GM12878 (cell line): ENCODE measurements around the gene ARMS2.

ENCODE experiments used
- POLR2A ChIP-seq: IDR thresholded peaks from 2 replicates; pipeline ENCODE4 v1.6.1; 2011; ENCODE audit warnings: low read depth, mild to moderate bottlenecking, low read length
- REST ChIP-seq: IDR thresholded peaks from 2 replicates; pipeline ENCODE4 v1.6.1; 2012; ENCODE audit warnings: mild to moderate bottlenecking, low read depth, low read length
- SIX5 ChIP-seq: IDR thresholded peaks from 2 replicates; pipeline ENCODE4 v1.6.1; 2011; ENCODE audit warnings: mild to moderate bottlenecking, low read depth, low read length, moderate library complexity; ENCODE audit not compliant: severe bottlenecking

GRCh38 chr10:122445904-122446303 lies 8.5 kb upstream of the ARMS2 start:
- TF ChIP-seq REST (no peak), POLR2A (no peak), SIX5 (no peak)
